Measurements from ENCODE around the gene AVEN.

The AVEN gene

DNA sequence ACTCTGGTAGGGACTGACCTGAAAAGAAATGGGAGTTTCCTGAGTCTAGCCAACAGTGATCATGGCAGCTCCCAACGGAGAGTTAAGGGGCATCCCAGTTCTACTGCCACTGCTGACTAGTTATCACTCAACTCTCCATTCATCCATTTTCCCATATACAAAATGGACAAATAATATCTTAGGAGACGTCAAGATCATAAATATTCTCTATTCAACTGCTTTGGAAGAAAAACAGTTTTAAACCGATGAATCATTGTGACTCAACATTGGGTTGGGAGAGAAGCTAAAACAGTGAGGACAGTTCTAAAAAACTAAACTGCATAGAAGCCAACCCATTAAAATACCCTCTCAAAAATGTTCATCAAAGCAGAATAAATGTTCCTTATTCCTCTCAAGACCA lies 128.3 kb downstream of the AVEN start:
- no peak for DNase-seq

- no peak for DNase-seq
Observed at GRCh38 chr15:33908406-33908805, 130.6 kb downstream of the AVEN start.

DNA sequence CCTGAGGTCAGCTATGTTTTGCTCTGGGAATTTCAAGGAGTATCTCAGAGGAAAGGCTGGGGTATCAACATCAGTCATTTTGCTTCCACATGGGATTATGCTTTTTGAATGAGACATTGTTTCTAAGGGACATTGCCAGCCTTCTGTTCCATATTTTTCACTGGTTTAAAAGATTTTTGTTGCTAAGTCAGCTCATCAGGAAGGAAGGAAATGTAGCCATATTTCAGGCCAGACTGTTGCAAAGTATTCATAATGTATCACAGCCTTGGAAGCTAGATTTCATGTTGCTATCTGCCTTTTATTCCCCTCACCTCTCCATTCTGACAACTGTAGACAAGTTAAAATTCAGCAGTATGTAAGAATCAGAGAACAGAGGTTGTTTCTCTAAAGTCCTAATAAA lies 131.7 kb downstream of the AVEN start:
- DNase-seq = no peak

GRCh38 chr15:33903661-33904060 lies 135.3 kb downstream of the AVEN start:
- DNase-seq = no peak

GRCh38 chr15:33902043-33902442 lies 137.0 kb downstream of the AVEN start:
- no peak for DNase-seq

GRCh38 chr15:33894193-33894592 lies 144.8 kb downstream of the AVEN start:
- DNase-seq = no peak

DNA sequence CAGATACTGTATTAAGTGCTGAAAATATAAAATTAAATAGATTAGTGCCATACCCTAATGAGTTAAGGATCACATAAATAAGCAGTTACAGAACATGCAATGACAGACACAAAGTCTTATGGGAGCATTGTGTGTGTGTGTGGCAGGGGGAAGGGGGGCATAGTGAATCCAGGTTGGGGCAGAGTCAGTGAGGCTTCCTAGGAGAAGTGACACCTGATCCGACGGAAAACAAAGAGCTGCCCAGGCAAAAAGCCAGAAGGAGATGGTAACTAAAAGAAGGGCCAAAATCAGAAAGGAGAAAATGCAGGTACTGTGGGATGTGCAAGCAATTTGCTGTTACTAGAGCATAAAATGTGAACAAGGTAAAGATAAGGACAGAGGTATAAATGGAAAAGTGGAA lies 150.8 kb downstream of the AVEN start:
- no peak for DNase-seq

DNA sequence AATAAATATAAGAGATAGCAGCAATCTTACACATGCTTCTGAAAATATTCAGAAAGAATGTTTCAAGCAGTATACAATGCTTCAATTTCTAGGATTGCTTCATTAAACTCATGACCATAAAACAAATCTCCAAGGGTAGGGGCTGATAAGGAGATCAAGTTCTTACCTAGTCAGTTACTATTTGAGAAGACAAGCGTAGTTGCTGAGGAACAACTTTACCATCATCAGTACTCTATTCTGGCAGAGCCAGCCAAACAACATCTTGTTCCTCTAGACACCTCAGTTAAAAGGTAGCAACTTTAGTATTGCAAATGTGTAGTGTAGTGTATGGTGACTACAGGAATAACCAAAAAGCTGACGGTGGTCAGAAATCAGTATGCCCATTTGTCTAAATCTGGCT lies 156.1 kb downstream of the AVEN start:
- no peak for DNase-seq

- DNase-seq = no peak
Observed at GRCh38 chr15:33874156-33874555, 164.8 kb downstream of the AVEN start.

GRCh38 chr15:33872416-33873106 lies 166.4 kb downstream of the AVEN start:
- no peak for DNase-seq

GRCh38 chr15:33871980-33872379 lies 167.0 kb downstream of the AVEN start:
- no peak for DNase-seq

DNA sequence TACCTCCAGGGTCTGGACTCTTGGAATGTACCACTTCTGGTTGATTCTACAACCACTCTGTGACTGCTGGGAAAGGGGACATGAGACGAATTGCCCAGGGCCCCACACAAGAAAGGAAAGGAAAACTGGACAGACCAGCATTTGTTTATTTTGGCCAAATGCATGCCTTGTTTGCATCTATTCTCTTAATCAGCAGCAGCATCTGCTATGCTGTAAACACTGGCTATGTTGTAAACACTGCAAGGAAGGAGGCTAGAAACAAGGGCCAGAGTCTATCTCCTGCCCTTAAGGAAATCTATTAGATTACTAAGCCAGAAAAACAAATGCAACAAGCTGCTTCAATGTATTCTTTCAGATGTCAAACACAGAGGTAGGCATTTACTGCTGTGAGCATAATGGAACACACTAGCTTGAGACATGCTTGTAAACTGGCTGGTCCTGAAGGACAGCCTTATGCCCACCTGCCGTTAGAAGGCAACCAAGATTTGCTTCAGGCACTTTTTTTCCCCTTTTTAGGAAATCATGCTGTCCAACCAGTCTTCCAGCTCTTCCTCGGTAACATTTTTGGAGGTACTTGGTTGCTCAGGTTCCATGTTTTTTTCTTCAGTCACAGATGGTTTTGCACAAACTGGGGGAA lies 172.8 kb downstream of the AVEN start:
- DNase-seq = no peak

- no peak for DNase-seq
Observed at GRCh38 chr15:33865416-33865815, 173.6 kb downstream of the AVEN start.

- DNase-seq = no peak
Observed at GRCh38 chr15:33864360-33865075, 174.5 kb downstream of the AVEN start.

DNA sequence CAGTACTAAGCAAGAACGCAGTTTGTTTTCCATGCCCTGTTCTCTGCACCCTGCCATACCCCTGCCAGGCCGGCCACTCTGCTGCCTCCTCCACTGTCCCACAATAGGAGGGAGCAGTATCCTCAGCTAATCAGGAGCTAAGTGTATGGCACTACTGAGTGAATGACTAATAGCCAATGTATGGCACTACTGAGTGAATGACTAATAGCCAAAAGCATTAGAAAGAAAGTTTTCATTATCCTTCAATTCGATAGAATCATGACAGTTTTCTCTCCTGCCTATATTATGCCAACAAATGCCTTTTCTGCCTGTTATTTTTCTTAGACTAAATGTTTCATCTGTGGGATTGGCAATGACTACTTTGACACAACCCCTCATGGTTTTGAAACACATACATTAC lies 178.2 kb downstream of the AVEN start:
- DNase-seq = no peak

GRCh38 chr15:33859992-33860545 lies 178.9 kb downstream of the AVEN start:
- DNase-seq = no peak

DNA sequence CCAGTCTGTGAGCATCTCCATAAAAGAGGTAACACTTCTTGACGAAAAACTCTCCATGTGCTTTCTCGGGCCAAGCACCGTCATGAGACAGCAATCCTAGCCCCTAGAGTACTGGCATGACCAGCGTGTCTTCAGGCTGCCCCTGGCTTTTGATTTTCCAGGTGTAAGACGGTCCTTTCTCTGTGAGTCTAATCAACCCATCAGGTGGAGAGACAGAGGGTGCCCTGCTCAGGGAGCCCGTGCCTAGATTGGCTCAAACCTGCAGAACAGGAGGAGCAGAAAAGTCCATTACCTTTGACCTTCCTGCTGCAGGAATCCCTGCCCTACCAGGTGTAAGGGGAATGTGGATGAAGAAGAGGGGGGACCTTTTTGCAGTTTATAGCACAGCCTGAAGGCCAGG lies 180.2 kb downstream of the AVEN start:
- no peak for DNase-seq

GRCh38 chr15:33857726-33858125 lies 181.3 kb downstream of the AVEN start:
- no peak for DNase-seq

GRCh38 chr15:33852570-33852969 lies 186.4 kb downstream of the AVEN start:
- no peak for DNase-seq

DNA sequence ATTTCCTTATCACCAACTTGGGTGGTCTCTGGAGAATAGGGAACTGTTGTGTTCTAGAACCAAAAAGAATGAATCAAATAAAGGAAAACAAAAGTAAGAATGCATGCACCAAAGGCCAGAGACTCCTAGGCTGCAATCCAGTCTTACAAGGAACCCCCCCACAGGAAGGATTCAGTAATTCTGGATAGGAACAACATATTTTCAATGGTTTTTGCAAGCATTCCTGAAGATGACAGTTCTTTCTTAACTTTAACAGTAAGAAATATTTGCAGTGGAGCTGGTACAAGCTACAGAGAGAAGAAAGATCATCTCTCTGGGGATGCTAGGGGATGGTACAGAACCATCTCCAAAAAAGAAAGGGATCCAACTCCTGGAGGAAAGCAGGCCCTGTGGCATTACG lies 186.9 kb downstream of the AVEN start:
- DNase-seq = no peak

DNA sequence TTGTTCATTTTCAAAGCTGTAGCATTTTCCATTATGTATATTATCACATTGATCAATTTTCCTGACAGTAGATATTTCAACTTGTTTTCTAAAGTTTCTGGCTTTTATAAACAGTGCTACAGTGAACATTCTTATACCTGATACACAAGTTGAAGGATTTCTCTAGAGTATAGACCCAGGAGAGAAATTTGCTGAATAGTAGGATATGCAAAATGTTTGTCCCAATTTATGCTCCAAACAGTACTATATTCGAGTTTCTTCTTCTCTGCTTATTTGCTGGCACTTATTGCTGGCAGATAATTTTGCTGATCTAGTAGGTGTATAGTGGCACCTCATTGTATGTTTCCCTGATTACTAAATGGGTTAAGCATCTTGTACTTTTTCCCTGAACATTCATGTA lies 187.9 kb downstream of the AVEN start:
- DNase-seq = no peak

- no peak for DNase-seq
Observed at GRCh38 chr15:33848011-33848410, 191.0 kb downstream of the AVEN start.

GRCh38 chr15:33846862-33847261 lies 192.1 kb downstream of the AVEN start:
- no peak for DNase-seq

DNA sequence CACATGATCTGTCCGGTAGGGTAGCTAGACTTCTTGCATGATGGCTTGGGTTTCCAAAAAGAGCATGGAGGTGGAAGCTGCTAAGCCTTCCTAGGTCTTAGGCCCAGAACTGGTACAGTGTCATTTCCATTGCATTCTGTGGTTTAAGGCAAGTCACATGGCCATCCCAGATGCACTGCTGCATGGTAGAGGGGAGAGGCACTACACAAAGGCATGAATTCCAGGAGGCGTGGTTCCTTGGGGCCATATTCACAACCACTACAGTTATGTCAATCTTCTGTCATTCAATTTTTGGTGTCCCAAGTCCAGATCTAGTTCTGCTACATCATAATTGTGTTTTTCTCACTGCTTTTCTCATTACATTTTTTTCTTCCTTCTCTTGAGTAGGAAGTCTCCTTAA lies 192.9 kb downstream of the AVEN start:
- no peak for DNase-seq
